HepG2 (cell line): ENCODE measurements around the gene OPN3. TPM values are rescaled to one million over a fixed set of nuclear protein-coding genes. Genes with fewer than 3 reads are reported as not detected.
A peak's percentile ranks its signal among the peaks of the same experiment; 100 is the strongest.

Experiments used
- ATAD3A ChIP-seq: sonication (generic); formaldehyde crosslinking; IDR thresholded peaks from 2 replicates; pipeline ENCODE4 v1.4.0; 2020; ENCODE audit warnings: missing genetic modification reagents
- BHLHE40 ChIP-seq: IDR thresholded peaks from 2 replicates; pipeline ENCODE4 v1.6.1; 2011; ENCODE audit warnings: low read length, improper control_type of control experiment
- EP300 ChIP-seq, 3 experiments: sonication (generic) in 1 of 3; formaldehyde crosslinking in 1 of 3; IDR thresholded peaks; 2 replicates each; pipeline versions ENCODE4 v1.5.1 to v1.6.1; 2011 to 2020; ENCODE audit warnings: low read depth in 2 of 3, low read length in 2 of 3, borderline replicate concordance in 1 of 3, improper control_type of control experiment in 1 of 3, mild to moderate bottlenecking in 1 of 3, missing genetic modification reagents in 1 of 3, moderate library complexity in 1 of 3
- KDM3A ChIP-seq: IDR thresholded peaks from 2 replicates; pipeline ENCODE4 v1.6.1; 2018; ENCODE audit warnings: low read depth, missing compliant biosample characterization
- RAD21 ChIP-seq: fragments of 450-650 bp; formaldehyde crosslinking; IDR thresholded peaks from 2 replicates; pipeline ENCODE4 v1.5.0; 2020; ENCODE audit warnings: mild to moderate bottlenecking
- TGIF2 ChIP-seq: IDR thresholded peaks from 2 replicates; pipeline ENCODE4 v1.6.1; 2016; ENCODE audit warnings: control low read depth, missing compliant biosample characterization
- ZFY ChIP-seq: sonication (generic); formaldehyde crosslinking; IDR thresholded peaks from 2 replicates; pipeline ENCODE4 v1.4.0; 2020; ENCODE audit warnings: missing genetic modification reagents
- ZNF264 ChIP-seq: sonication (generic); formaldehyde crosslinking; IDR thresholded peaks from 2 replicates; pipeline ENCODE4 v1.4.0; 2020; ENCODE audit warnings: missing genetic modification reagents
- ZNF343 ChIP-seq: sonication (generic); formaldehyde crosslinking; IDR thresholded peaks from 2 replicates; pipeline ENCODE4 v1.4.0; 2020; ENCODE audit warnings: mild to moderate bottlenecking, missing genetic modification reagents
- ZNF547 ChIP-seq: sonication (generic); formaldehyde crosslinking; IDR thresholded peaks from 2 replicates; pipeline ENCODE4 v1.5.1; 2020; ENCODE audit warnings: mild to moderate bottlenecking, missing genetic modification reagents
- ZNF761 ChIP-seq: sonication (generic); formaldehyde crosslinking; conservative IDR thresholded peaks from 2 replicates; pipeline ENCODE4 v1.4.0; 2020; ENCODE audit warnings: mild to moderate bottlenecking, missing genetic modification reagents
- ZSCAN25 ChIP-seq: sonication (generic); formaldehyde crosslinking; IDR thresholded peaks from 2 replicates; pipeline ENCODE4 v1.8.0; 2022; ENCODE audit warnings: mild to moderate bottlenecking, missing genetic modification reagents
- polyA plus RNA-seq, 8 experiments: library from polyadenylated mRNA; depleted of rRNA in 3 of 8; stranded (reverse) in 7 of 8; unstranded in 1 of 8; fragments of >200 nt; fragmentation: Illumina TruSeq in 4 of 8; extraction: Trizol in 4 of 8; gene quantifications; 2 replicates each; pipeline versions ENCODE4 v1.2.1 to v1.2.3, GENCODE V29; 2011 to 2016; ENCODE audit warnings: low read depth in 4 of 8, missing spikeins in 1 of 8, mixed read lengths in 1 of 8; ENCODE audit not compliant: insufficient read depth in 1 of 8
- total RNA-seq, 5 experiments: library from RNA; depleted of rRNA; stranded (reverse); fragments of >200 nt; fragmentation: Illumina TruSeq; extraction: Trizol; gene quantifications; 2 replicates each; pipeline ENCODE4 v1.2.3, GENCODE V29; 2016; ENCODE audit warnings: low read depth in 1 of 5
- TF ChIP-seq, protein P1 (sequence below): sonication (generic); formaldehyde crosslinking; IDR thresholded peaks from 2 replicates; pipeline ENCODE4 v1.5.1; 2020; ENCODE audit warnings: missing genetic modification reagents, mild to moderate bottlenecking, borderline replicate concordance
- TF ChIP-seq, protein P2 (sequence below): sonication (generic); formaldehyde crosslinking; IDR thresholded peaks from 2 replicates; pipeline ENCODE4 v1.5.0; 2020; ENCODE audit warnings: mild to moderate bottlenecking, missing genetic modification reagents, borderline replicate concordance
- TF ChIP-seq, protein P3 (sequence below): sonication (generic); formaldehyde crosslinking; IDR thresholded peaks from 2 replicates; pipeline ENCODE4 v1.4.0; 2020; ENCODE audit warnings: missing genetic modification reagents, mild to moderate bottlenecking, borderline replicate concordance
- TF ChIP-seq, protein P4 (sequence below): sonication (generic); formaldehyde crosslinking; IDR thresholded peaks from 2 replicates; pipeline ENCODE4 v1.8.1; 2023; ENCODE audit warnings: mild to moderate bottlenecking, missing genetic modification reagents, borderline replicate concordance
- TF ChIP-seq, protein P5 (sequence below): IDR thresholded peaks from 2 replicates; pipeline ENCODE4 v1.6.1; 2018; ENCODE audit warnings: missing genetic modification reagents, mild to moderate bottlenecking, missing compliant biosample characterization

The OPN3 gene
- total and polyA plus RNA-seq, 2 of the 13 experiments (the other 11 are each of a cell fraction or from before 2014, with no cell fraction given) = 17.4 to 23.0 TPM

DNA sequence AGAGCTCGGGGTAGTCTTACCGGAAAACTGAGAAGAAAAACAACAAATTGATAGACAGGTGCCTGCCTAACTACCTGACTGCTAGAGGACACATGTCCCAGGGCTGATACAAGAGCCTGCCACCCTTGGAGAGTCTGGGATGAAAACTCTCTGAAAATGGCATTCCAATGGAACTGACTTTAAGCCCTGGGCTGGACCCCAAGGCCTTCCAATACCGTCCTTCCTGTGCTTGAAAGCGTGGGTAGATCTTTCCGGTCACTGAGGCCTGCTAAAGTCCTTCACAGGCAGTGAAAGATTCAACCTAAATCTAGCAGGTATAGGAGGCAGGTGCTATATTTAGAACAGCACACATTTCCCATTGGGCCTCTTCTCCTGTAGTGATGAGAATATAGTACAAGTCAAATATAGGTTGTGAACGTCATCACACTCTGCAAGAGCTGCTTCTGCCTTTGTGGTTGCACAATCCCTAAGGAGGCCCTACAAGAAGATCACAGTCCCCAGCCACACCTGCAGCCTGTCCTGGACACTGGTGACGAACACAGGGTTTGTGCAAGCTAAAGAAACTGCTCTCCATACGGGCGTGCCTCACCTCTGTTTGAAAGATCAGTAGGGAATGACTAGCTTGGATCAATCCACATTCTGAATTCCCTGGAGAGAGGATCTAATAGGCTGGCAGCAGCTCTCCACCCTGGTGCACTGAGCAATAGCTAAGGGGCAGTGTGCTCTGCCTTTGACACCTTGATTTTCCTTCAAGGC lies 876 bp upstream of the OPN3 start (continued):
- no peak for TF ChIP-seq ZNF547 (CRISPR knock-in tag)
- TF ChIP-seq ZNF264 (CRISPR knock-in tag) = 0 out of 2 replicates have a peak, but pooled peaks have one; percentile 19
- no peak for TF ChIP-seq ATAD3A (CRISPR knock-in tag)
- TF ChIP-seq, protein P1, sequence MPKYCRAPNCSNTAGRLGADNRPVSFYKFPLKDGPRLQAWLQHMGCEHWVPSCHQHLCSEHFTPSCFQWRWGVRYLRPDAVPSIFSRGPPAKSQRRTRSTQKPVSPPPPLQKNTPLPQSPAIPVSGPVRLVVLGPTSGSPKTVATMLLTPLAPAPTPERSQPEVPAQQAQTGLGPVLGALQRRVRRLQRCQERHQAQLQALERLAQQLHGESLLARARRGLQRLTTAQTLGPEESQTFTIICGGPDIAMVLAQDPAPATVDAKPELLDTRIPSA (CRISPR knock-in tag) = no peak
- TF ChIP-seq, protein P2, sequence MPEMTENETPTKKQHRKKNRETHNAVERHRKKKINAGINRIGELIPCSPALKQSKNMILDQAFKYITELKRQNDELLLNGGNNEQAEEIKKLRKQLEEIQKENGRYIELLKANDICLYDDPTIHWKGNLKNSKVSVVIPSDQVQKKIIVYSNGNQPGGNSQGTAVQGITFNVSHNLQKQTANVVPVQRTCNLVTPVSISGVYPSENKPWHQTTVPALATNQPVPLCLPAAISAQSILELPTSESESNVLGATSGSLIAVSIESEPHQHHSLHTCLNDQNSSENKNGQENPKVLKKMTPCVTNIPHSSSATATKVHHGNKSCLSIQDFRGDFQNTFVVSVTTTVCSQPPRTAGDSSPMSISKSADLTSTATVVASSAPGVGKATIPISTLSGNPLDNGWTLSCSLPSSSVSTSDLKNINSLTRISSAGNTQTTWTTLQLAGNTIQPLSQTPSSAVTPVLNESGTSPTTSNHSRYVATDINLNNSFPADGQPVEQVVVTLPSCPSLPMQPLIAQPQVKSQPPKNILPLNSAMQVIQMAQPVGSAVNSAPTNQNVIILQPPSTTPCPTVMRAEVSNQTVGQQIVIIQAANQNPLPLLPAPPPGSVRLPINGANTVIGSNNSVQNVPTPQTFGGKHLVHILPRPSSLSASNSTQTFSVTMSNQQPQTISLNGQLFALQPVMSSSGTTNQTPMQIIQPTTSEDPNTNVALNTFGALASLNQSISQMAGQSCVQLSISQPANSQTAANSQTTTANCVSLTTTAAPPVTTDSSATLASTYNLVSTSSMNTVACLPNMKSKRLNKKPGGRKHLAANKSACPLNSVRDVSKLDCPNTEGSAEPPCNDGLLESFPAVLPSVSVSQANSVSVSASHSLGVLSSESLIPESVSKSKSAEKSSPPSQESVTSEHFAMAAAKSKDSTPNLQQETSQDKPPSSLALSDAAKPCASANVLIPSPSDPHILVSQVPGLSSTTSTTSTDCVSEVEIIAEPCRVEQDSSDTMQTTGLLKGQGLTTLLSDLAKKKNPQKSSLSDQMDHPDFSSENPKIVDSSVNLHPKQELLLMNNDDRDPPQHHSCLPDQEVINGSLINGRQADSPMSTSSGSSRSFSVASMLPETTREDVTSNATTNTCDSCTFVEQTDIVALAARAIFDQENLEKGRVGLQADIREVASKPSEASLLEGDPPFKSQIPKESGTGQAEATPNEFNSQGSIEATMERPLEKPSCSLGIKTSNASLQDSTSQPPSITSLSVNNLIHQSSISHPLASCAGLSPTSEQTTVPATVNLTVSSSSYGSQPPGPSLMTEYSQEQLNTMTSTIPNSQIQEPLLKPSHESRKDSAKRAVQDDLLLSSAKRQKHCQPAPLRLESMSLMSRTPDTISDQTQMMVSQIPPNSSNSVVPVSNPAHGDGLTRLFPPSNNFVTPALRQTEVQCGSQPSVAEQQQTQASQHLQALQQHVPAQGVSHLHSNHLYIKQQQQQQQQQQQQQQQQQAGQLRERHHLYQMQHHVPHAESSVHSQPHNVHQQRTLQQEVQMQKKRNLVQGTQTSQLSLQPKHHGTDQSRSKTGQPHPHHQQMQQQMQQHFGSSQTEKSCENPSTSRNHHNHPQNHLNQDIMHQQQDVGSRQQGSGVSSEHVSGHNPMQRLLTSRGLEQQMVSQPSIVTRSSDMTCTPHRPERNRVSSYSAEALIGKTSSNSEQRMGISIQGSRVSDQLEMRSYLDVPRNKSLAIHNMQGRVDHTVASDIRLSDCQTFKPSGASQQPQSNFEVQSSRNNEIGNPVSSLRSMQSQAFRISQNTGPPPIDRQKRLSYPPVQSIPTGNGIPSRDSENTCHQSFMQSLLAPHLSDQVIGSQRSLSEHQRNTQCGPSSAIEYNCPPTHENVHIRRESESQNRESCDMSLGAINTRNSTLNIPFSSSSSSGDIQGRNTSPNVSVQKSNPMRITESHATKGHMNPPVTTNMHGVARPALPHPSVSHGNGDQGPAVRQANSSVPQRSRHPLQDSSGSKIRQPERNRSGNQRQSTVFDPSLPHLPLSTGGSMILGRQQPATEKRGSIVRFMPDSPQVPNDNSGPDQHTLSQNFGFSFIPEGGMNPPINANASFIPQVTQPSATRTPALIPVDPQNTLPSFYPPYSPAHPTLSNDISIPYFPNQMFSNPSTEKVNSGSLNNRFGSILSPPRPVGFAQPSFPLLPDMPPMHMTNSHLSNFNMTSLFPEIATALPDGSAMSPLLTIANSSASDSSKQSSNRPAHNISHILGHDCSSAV (CRISPR knock-in tag) = no peak
- TF ChIP-seq ZSCAN25 (CRISPR knock-in tag) = peak; percentile 79
- peak; percentile 48; the same call in 1 of the 2 replicates for TF ChIP-seq ZFY (CRISPR knock-in tag)
- TF ChIP-seq EP300 (IDR thresholded peaks at IDR 0.05; ENCODE audit: low read depth in 2 of 2, low read length in 2 of 2) = 0 out of 4 replicates have a peak, but pooled peaks of 1 of the 2 experiments have one; percentile 4
- TF ChIP-seq EP300 (CRISPR knock-in tag; IDR thresholded peaks at IDR 0.05; ENCODE audit: borderline replicate concordance) = no peak
- no peak for TF ChIP-seq BHLHE40
- TF ChIP-seq, protein P3, sequence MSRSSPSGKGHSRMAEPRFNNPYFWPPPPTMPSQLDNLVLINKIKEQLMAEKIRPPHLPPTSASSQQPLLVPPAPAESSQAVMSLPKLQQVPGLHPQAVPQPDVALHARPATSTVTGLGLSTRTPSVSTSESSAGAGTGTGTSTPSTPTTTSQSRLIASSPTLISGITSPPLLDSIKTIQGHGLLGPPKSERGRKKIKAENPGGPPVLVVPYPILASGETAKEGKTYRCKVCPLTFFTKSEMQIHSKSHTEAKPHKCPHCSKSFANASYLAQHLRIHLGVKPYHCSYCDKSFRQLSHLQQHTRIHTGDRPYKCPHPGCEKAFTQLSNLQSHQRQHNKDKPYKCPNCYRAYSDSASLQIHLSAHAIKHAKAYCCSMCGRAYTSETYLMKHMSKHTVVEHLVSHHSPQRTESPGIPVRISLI (CRISPR knock-in tag) = no peak
- no peak for TF ChIP-seq ZNF343 (CRISPR knock-in tag)
- TF ChIP-seq, protein P4, sequence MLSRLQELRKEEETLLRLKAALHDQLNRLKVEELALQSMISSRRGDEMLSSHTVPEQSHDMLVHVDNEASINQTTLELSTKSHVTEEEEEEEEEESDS (CRISPR knock-in tag) = no peak
- no peak for TF ChIP-seq TGIF2
- TF ChIP-seq KDM3A (CRISPR knock-in tag) = no peak
- TF ChIP-seq ZNF761 (CRISPR knock-in tag) = no peak; the same call in 1 of the 2 replicates
- TF ChIP-seq, protein P5, sequence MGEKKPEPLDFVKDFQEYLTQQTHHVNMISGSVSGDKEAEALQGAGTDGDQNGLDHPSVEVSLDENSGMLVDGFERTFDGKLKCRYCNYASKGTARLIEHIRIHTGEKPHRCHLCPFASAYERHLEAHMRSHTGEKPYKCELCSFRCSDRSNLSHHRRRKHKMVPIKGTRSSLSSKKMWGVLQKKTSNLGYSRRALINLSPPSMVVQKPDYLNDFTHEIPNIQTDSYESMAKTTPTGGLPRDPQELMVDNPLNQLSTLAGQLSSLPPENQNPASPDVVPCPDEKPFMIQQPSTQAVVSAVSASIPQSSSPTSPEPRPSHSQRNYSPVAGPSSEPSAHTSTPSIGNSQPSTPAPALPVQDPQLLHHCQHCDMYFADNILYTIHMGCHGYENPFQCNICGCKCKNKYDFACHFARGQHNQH = 0 out of 2 replicates have a peak, but pooled peaks have one; percentile 12
- TF ChIP-seq RAD21 = no peak
